Brain microvascular endothelial cell (primary cell): Measurements from ENCODE around the gene IP6K1.

Source experiments
- DNase-seq: peaks from one replicate; pipeline ENCODE4 v3.0.0-alpha.2; 2020
- H3K27ac ChIP-seq: fragments of 250-450 bp; sonication (Bioruptor Pico); 2 replicates; pipeline ENCODE4 v1.5.1; 2020; ENCODE audit warnings: mild to moderate bottlenecking, moderate library complexity
- H3K27me3 ChIP-seq: fragments of 250-450 bp; sonication (Bioruptor Pico); replicated peaks from 2 replicates; pipeline ENCODE4 v1.5.1; 2020; ENCODE audit warnings: mild to moderate bottlenecking
- H3K36me3 ChIP-seq: fragments of 250-450 bp; sonication (Bioruptor Pico); replicated peaks from 2 replicates; pipeline ENCODE4 v1.5.1; 2020; ENCODE audit warnings: mild to moderate bottlenecking
- H3K4me3 ChIP-seq: 2 replicates; pipeline ENCODE4 v1.5.1; 2011; ENCODE audit warnings: low read depth, mild to moderate bottlenecking, control low read depth, low read length, moderate library complexity
- CTCF ChIP-seq: IDR thresholded peaks from 2 replicates; pipeline ENCODE4 v1.5.1; 2011; ENCODE audit warnings: low read depth, mild to moderate bottlenecking, moderate library complexity, low read length, control low read depth, inconsistent platforms; ENCODE audit errors: missing control alignments
- in situ Hi-C: cut with HindIII; loops from 2 replicates; pipeline ENCODE4 v1.10.0; 2017; ENCODE audit warnings: low sequenced_read_pairs, low pct_ligation_motif_present

Gene IP6K1

DNA sequence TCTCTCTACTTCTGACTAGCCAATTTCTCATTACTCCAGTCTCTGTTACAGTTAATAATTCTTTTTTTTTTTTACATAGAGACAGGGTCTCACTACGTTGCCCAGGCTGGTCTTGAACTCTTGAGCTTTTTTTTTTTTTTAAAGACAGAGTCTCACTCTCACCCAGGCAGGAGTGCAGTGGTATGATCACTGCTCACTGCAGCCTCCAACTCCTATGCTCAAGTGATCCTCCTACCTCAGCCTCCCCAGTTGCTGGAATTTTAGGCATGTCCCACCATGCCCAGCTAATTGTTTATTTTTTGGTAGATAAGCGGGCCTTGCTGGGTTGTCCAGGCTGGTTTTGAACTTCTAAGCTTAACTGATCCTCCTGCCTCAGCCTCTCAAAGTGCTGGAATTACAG is 13.6 kb downstream of the IP6K1 start:
- H3K36me3 ChIP-seq, result no peaks in the 10 kb centered on the region
- H3K4me3 ChIP-seq, result no peak overlapping the region
- in situ Hi-C loops, result no loop called here
- no peak for TF ChIP-seq CTCF
- H3K27me3 ChIP-seq, result no peaks in the 10 kb centered on the region
- DNase-seq, result no peak
- H3K27ac ChIP-seq, result no peak overlapping the region

DNA sequence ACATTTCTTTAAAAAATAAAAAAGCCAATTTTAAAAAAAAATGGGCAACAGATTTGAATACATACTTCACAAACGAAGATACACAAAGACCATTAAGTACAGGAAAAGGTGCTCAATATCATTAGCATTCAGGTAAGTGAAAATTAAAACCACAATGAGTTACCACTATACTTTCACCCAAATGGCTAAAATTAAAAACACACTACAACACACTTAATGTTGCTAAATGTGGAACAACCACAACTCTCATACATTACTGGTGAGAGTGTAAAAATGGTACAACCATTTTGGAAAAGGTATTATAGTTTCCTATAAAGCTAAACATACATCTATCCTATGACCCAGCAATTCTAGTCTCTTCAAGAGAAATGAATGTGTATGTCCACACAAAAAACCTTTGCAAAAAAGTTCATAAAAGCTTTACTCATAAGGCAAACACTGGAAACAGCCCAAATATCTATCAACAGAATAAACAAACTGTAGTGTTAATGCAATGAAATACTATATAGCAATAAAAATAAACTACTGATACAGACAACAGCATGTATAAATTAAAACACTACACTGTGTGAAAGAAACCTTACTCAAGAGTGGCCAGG is 14.9 kb downstream of the IP6K1 start:
- in situ Hi-C loops, result no loop called here
- H3K27me3 ChIP-seq, result no peaks in the 10 kb centered on the region
- no peak for TF ChIP-seq CTCF
- DNase-seq, result no peak
- no peak overlapping the region for H3K27ac ChIP-seq
- no peak overlapping the region for H3K4me3 ChIP-seq
- H3K36me3 ChIP-seq, result no peaks in the 10 kb centered on the region

DNA sequence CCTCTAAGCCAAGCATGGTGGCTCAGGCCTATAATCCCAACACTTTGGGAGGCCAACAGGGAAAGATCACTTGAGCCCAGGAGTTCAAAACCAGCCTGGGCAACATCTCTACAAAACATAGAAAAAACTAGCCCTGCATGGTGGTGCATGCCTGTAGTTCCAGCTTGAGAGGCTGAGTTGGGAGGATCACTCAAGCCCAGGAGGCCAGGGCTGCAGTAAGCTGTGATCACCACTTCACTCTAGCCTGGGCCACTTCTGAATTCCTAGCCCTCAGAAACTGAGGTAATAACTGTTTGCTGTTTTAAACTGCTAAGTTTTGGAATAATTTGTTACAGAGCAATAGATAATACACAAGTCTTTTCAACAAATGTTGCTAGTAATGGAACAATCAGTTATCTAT is 16.4 kb downstream of the IP6K1 start:
- TF ChIP-seq CTCF, result no peak
- H3K36me3 ChIP-seq, result no peaks in the 10 kb centered on the region
- H3K4me3 ChIP-seq, result no peak overlapping the region
- H3K27ac ChIP-seq, result no peak overlapping the region
- no peaks in the 10 kb centered on the region for H3K27me3 ChIP-seq
- DNase-seq, result no peak
- in situ Hi-C loops, result no loop called here

DNA sequence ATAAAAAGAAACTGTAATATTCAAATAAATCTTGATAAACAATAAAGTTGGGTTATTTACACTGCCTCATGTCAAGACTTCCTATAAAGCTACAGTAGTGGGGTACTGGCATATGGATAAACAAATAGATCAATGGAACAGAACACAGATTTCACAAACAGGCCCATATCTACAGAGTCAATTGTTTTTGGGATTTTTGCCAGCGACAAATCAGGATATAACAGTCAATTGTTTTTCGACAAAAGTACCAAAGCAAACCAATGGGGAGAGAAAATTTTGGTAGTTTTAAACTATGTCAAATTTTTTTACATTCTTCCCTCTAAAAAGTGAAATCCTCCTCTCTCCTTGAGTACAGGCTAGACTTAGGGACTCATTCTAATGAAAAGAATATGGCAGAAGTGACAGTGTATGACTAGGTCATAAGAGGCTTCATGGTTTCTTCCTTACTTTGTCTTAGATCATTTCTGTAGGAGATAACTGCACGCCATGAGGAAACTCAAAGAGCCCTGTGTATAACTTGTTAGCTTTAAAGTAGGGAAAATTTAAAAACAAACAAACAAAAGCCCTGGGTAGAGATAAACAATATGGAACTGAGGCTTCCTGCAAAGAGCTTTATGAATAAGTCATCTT is 16.9 kb downstream of the IP6K1 start:
- in situ Hi-C loops, result no loop called here
- H3K27ac ChIP-seq, result no peak overlapping the region
- no peaks in the 10 kb centered on the region for H3K36me3 ChIP-seq
- no peak overlapping the region for H3K4me3 ChIP-seq
- TF ChIP-seq CTCF, result no peak
- no peaks in the 10 kb centered on the region for H3K27me3 ChIP-seq
- DNase-seq, result no peak

DNA sequence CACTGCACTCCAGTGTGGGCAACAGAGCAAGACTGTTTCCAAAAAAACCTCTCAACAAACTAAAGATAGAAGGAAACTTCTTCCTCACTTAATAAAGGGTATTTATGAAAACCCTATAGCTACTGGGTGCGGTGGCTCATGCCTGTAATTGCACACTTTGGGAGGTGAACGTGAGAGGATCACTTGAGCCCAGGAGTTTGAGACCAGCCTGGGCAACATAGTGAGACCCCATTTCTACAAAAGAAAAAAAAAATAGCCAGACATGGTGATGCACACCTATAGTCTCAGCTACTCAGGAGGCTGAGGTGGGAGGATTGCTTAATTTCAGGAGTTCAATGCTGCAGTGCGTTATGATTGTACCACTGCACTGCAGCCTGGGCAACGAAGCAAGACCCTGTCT is 22.4 kb downstream of the IP6K1 start:
- H3K36me3 ChIP-seq, result no peaks in the 10 kb centered on the region
- in situ Hi-C loops, result no loop called here
- no peak overlapping the region for H3K27ac ChIP-seq
- no peak for DNase-seq
- H3K4me3 ChIP-seq, result no peak overlapping the region
- no peak for TF ChIP-seq CTCF
- H3K27me3 ChIP-seq, result no peaks in the 10 kb centered on the region

GRCh38 chr3:49761661-49762060 is 24.7 kb downstream of the IP6K1 start:
- Histone ChIP-seq H3K27ac (no peak overlapping the region), H3K27me3 (no peaks in the 10 kb centered on the region), H3K36me3 (no peaks in the 10 kb centered on the region), H3K4me3 (no peak overlapping the region)
- no peak for TF ChIP-seq CTCF
- in situ Hi-C loops, result no loop called here
- no peak for DNase-seq
